Peyer's patch (tissue), 4 donors: ENCODE measurements around the gene SIGLEC5. TPM values are rescaled to one million over a fixed set of nuclear protein-coding genes. Genes with fewer than 3 reads are reported as not detected.

Experiments used
- DNase-seq, 3 donors: peaks; one replicate each; pipeline ENCODE4 v3.0.0-alpha.2; 2017 to 2019
- H3K27ac ChIP-seq, 4 donors: fragments of 200-600 bp; sonication (generic); one replicate each; pipeline ENCODE4 v1.5.1; 2016 to 2019
- H3K27me3 ChIP-seq, 2 donors: fragments of 200-600 bp; sonication (generic); one replicate each; pipeline ENCODE4 v1.5.1; 2019
- H3K36me3 ChIP-seq, 3 donors: fragments of 200-600 bp; sonication (generic); one replicate each; pipeline ENCODE4 v1.5.1; 2016 to 2019
- H3K4me1 ChIP-seq, 4 donors: fragments of 200-600 bp; sonication (generic); one replicate each; pipeline ENCODE4 v1.5.1; 2016 to 2019
- H3K4me3 ChIP-seq, 4 donors: fragments of 200-600 bp; sonication (generic); 1 replicate in 3 of 4; 2 replicates in 1 of 4; pipeline ENCODE4 v1.5.1; 2016 to 2019; ENCODE audit warnings: mild to moderate bottlenecking in 1 of 4
- H3K9me3 ChIP-seq, 4 donors: fragments of 200-600 bp; sonication (generic); one replicate each; pipeline ENCODE4 v1.5.1; 2016 to 2019; ENCODE audit warnings: mild to moderate bottlenecking in 1 of 4
- CTCF ChIP-seq, 6 experiments: fragments of 450-650 bp in 4 of 6; fragments of 200-600 bp in 2 of 6; sonication (generic) in 1 of 6; IDR thresholded peaks; one replicate each; pipeline ENCODE4 v1.5.1; 2017 to 2019; ENCODE audit warnings: antibody characterized with exemption in 6 of 6, mild to moderate bottlenecking in 3 of 6, moderate library complexity in 1 of 6
- POLR2A ChIP-seq, 2 donors: fragments of 450-650 bp; IDR thresholded peaks; one replicate each; pipeline ENCODE4 v1.5.1; 2017; ENCODE audit warnings: antibody characterized with exemption in 2 of 2, mild to moderate bottlenecking in 2 of 2, moderate library complexity in 2 of 2
- total RNA-seq, 4 donors: library from RNA; depleted of rRNA; stranded (reverse); fragments of >200 nt; gene quantifications; one replicate each; pipeline ENCODE4 v1.1.0, GENCODE V29; 2016

The SIGLEC5 gene
- total RNA-seq, 4 donors from 2014 or later, result 0.57 to 9.1 TPM; not detected in 2

- H3K36me3 ChIP-seq, result peaks cover 0 to 61% (median 7%) of the 10 kb centered on the region in 3 donors
- no peak overlapping the region for H3K4me3 ChIP-seq
- H3K27me3 ChIP-seq, result no peaks in the 10 kb centered on the region
- peaks cover 0 to 21% (median 4%) of the 10 kb centered on the region in 4 donors for H3K9me3 ChIP-seq
- DNase-seq, result no peak
- H3K27ac ChIP-seq, result no peak overlapping the region
- TF ChIP-seq POLR2A (IDR thresholded peaks at IDR 0.05) (no peak), CTCF (IDR thresholded peaks at IDR 0.05) (no peak)
- no peaks in the 10 kb centered on the region for H3K4me1 ChIP-seq
Observed at GRCh38 chr19:51586799-51587198, 43.4 kb downstream of the SIGLEC5 start.

GRCh38 chr19:51586103-51586728 is 44.0 kb downstream of the SIGLEC5 start:
- H3K36me3 ChIP-seq, result peaks cover 0 to 67% (median 11%) of the 10 kb centered on the region in 3 donors
- H3K27me3 ChIP-seq, result no peaks in the 10 kb centered on the region
- no peak for TF ChIP-seq CTCF (IDR thresholded peaks at IDR 0.05)
- TF ChIP-seq POLR2A (IDR thresholded peaks at IDR 0.05), result no peak
- no peaks in the 10 kb centered on the region for H3K4me1 ChIP-seq
- no peak for DNase-seq
- H3K27ac ChIP-seq, result no peak overlapping the region
- H3K4me3 ChIP-seq, result no peak overlapping the region
- H3K9me3 ChIP-seq, result peaks cover 0 to 21% (median 4%) of the 10 kb centered on the region in 4 donors

GRCh38 chr19:51576850-51577249 is 53.4 kb downstream of the SIGLEC5 start:
- TF ChIP-seq POLR2A (IDR thresholded peaks at IDR 0.05), result no peak
- no peak for TF ChIP-seq CTCF (IDR thresholded peaks at IDR 0.05)
- H3K27ac ChIP-seq, result no peak overlapping the region
- peaks cover 0 to 35% (median 5%) of the 10 kb centered on the region in 3 donors for H3K36me3 ChIP-seq
- DNase-seq, result no peak
- no peaks in the 10 kb centered on the region for H3K27me3 ChIP-seq
- peaks cover 0 to 14% (median 2%) of the 10 kb centered on the region in 4 donors for H3K4me1 ChIP-seq
- no peaks in the 10 kb centered on the region for H3K9me3 ChIP-seq
- no peak overlapping the region for H3K4me3 ChIP-seq

- H3K36me3 ChIP-seq, result peaks cover 0 to 19% (median 0%) of the 10 kb centered on the region in 3 donors
- H3K4me3 ChIP-seq, result no peak overlapping the region
- H3K27me3 ChIP-seq, result no peaks in the 10 kb centered on the region
- no peak overlapping the region for H3K27ac ChIP-seq
- no peak for DNase-seq
- TF ChIP-seq CTCF (IDR thresholded peaks at IDR 0.05), result no peak
- peaks cover 0 to 17% (median 2%) of the 10 kb centered on the region in 4 donors for H3K4me1 ChIP-seq
- no peaks in the 10 kb centered on the region for H3K9me3 ChIP-seq
Observed at GRCh38 chr19:51573331-51573730, 56.9 kb downstream of the SIGLEC5 start.

- TF ChIP-seq CTCF (IDR thresholded peaks at IDR 0.05) (no peak), POLR2A (IDR thresholded peaks at IDR 0.05) (no peak)
- Histone ChIP-seq H3K4me3 (no peak overlapping the region), H3K27me3 (no peaks in the 10 kb centered on the region), H3K4me1 (peaks cover 0 to 17% (median 2%) of the 10 kb centered on the region in 4 donors), H3K27ac (no peak overlapping the region), H3K9me3 (no peaks in the 10 kb centered on the region), H3K36me3 (peaks cover 0 to 15% (median 0%) of the 10 kb centered on the region in 3 donors)
- no peak for DNase-seq
Observed at GRCh38 chr19:51572908-51573307, 57.3 kb downstream of the SIGLEC5 start.
